HUDEP-2 (cell line): Measurements from ENCODE around the gene MACROD2.

Experiments used
- DNase-seq, 76 experiments: peaks; one replicate each; lab custom pipeline; 2025; ENCODE audit not compliant: unreplicated experiment in 76 of 76; lab: John Stamatoyannopoulos, UW

The MACROD2 gene

GRCh38 chr20:14883324-14883723 lies 888.0 kb downstream of the MACROD2 start:
- no peak for DNase-seq

- no peak for DNase-seq
Observed at GRCh38 chr20:14885661-14886060, 890.3 kb downstream of the MACROD2 start.

- DNase-seq: no peak
Observed at GRCh38 chr20:14888134-14888533, 892.8 kb downstream of the MACROD2 start.

- DNase-seq: no peak
Observed at GRCh38 chr20:14889496-14890255, 894.4 kb downstream of the MACROD2 start.

GRCh38 chr20:14890713-14891112 lies 895.4 kb downstream of the MACROD2 start:
- DNase-seq: no peak

GRCh38 chr20:14892782-14893181 lies 897.5 kb downstream of the MACROD2 start:
- no peak for DNase-seq

GRCh38 chr20:14896569-14896968 lies 901.3 kb downstream of the MACROD2 start:
- no peak for DNase-seq

GRCh38 chr20:14897608-14898007 lies 902.3 kb downstream of the MACROD2 start:
- DNase-seq: no peak

- no peak for DNase-seq
Observed at GRCh38 chr20:14902432-14903089, 907.2 kb downstream of the MACROD2 start.

- DNase-seq: no peak
Observed at GRCh38 chr20:14906908-14907434, 911.7 kb downstream of the MACROD2 start.

- no peak for DNase-seq
Observed at GRCh38 chr20:14910126-14910525, 914.8 kb downstream of the MACROD2 start.

- DNase-seq: no peak
Observed at GRCh38 chr20:14913896-14914620, 918.7 kb downstream of the MACROD2 start.

GRCh38 chr20:14914633-14915032 lies 919.3 kb downstream of the MACROD2 start:
- no peak for DNase-seq

- no peak for DNase-seq
Observed at GRCh38 chr20:14915356-14915755, 920.0 kb downstream of the MACROD2 start.

GRCh38 chr20:14916360-14916920 lies 921.1 kb downstream of the MACROD2 start:
- DNase-seq: no peak

- DNase-seq: no peak
Observed at GRCh38 chr20:14918281-14918680, 923.0 kb downstream of the MACROD2 start.

GRCh38 chr20:14918976-14919375 lies 923.7 kb downstream of the MACROD2 start:
- no peak for DNase-seq

- no peak for DNase-seq
Observed at GRCh38 chr20:14919501-14920081, 924.3 kb downstream of the MACROD2 start.

- no peak for DNase-seq
Observed at GRCh38 chr20:14921513-14921912, 926.2 kb downstream of the MACROD2 start.

GRCh38 chr20:14922503-14923267 lies 927.4 kb downstream of the MACROD2 start:
- no peak for DNase-seq
